ENCODE measurements around the gene OTOP2.
A peak's percentile ranks its signal among the peaks of the same experiment; 100 is the strongest.

Gene OTOP2

GRCh38 chr17:74950207-74950606, 26.1 kb downstream of the OTOP2 start:
- DNase-seq (ENCODE audit: insufficient read length, low spot score) (no peak), FAIRE-seq (no peak)

- FAIRE-seq, result no peak
- no peak for DNase-seq (ENCODE audit: insufficient read length, low spot score)
Observed at GRCh38 chr17:74951065-74951464, 27.0 kb downstream of the OTOP2 start.

- FAIRE-seq, result no peak
Observed at GRCh38 chr17:74951680-74952421, 27.8 kb downstream of the OTOP2 start.

GRCh38 chr17:74952431-74953133, 28.5 kb downstream of the OTOP2 start:
- no peak for FAIRE-seq

More at GRCh38 chr17:74951680-74952421, 27.8 kb downstream of the OTOP2 start:
- DNase-seq (ENCODE audit: insufficient read length, low spot score), result no peak

GRCh38 chr17:74953134-74953687, 29.1 kb downstream of the OTOP2 start:
- no peak for FAIRE-seq
- no peak for DNase-seq (ENCODE audit: insufficient read length, low spot score)

More at GRCh38 chr17:74952431-74953133, 28.5 kb downstream of the OTOP2 start:
- DNase-seq (ENCODE audit: insufficient read length, low spot score), result no peak

- DNase-seq (ENCODE audit: insufficient read length, low spot score) (no peak), FAIRE-seq (no peak)
Observed at GRCh38 chr17:74954115-74954514, 30.0 kb downstream of the OTOP2 start.

GRCh38 chr17:74954665-74955421, 30.8 kb downstream of the OTOP2 start:
- FAIRE-seq, result no peak

GRCh38 chr17:74956093-74956492, 32.0 kb downstream of the OTOP2 start:
- DNase-seq (ENCODE audit: insufficient read length, low spot score) (no peak), FAIRE-seq (no peak)

More at GRCh38 chr17:74954665-74955421, 30.8 kb downstream of the OTOP2 start:
- DNase-seq (ENCODE audit: insufficient read length, low spot score), result no peak

- peak; percentile 66 for FAIRE-seq
Observed at GRCh38 chr17:74957935-74958740, 34.1 kb downstream of the OTOP2 start.

GRCh38 chr17:74959826-74960515, 35.9 kb downstream of the OTOP2 start:
- FAIRE-seq (no peak), DNase-seq (ENCODE audit: insufficient read length, low spot score) (no peak)

More at GRCh38 chr17:74957935-74958740, 34.1 kb downstream of the OTOP2 start:
- peak; percentile 82 for DNase-seq (ENCODE audit: insufficient read length, low spot score)

- DNase-seq (ENCODE audit: insufficient read length, low spot score) (peak; percentile 67), FAIRE-seq (peak; percentile 80)
Observed at GRCh38 chr17:74960570-74961342, 36.7 kb downstream of the OTOP2 start.

GRCh38 chr17:74961657-74962350, 37.7 kb downstream of the OTOP2 start:
- DNase-seq (ENCODE audit: insufficient read length, low spot score) (peak; percentile 90), FAIRE-seq (peak; percentile 79)

GRCh38 chr17:74962622-74963394, 38.7 kb downstream of the OTOP2 start:
- no peak for DNase-seq (ENCODE audit: insufficient read length, low spot score)
- no peak for FAIRE-seq

- DNase-seq (ENCODE audit: insufficient read length, low spot score) (no peak), FAIRE-seq (no peak)
Observed at GRCh38 chr17:74963656-74964055, 39.6 kb downstream of the OTOP2 start.

GRCh38 chr17:74964246-74964761, 40.2 kb downstream of the OTOP2 start:
- DNase-seq (ENCODE audit: insufficient read length, low spot score), result no peak
- no peak for FAIRE-seq

GRCh38 chr17:74964988-74965622, 41.0 kb downstream of the OTOP2 start:
- DNase-seq (ENCODE audit: insufficient read length, low spot score) (no peak), FAIRE-seq (no peak)

GRCh38 chr17:74968361-74968780, 44.3 kb downstream of the OTOP2 start:
- FAIRE-seq (no peak), DNase-seq (ENCODE audit: insufficient read length, low spot score) (no peak)
